Fibroblast of villous mesenchyme (primary cell): ENCODE results near the gene TRIM40. TPM values are rescaled to one million over a fixed set of nuclear protein-coding genes. Genes with fewer than 3 reads are reported as not detected.
A peak's percentile ranks its signal among the peaks of the same experiment; 100 is the strongest.
"Not testable (repeated sequence)": the region's sequence is repeated elsewhere in the genome, so short reads cannot be mapped to it uniquely, and the experiment has no call there.

Experiments
- DNase-seq: peaks from one replicate; pipeline ENCODE4 v3.0.0-alpha.2; 2010; ENCODE audit warnings: low read depth
- H3K4me3 ChIP-seq: 2 replicates; pipeline ENCODE4 v1.5.1; 2011; ENCODE audit warnings: low read depth, mild to moderate bottlenecking, low read length
- total RNA-seq: library from RNA; depleted of rRNA; stranded (reverse); fragments of >200 nt; gene quantifications from 2 replicates; pipeline ENCODE4 v1.2.3, GENCODE V29; 2012
- TF ChIP-seq, protein P1 (sequence below): IDR thresholded peaks from 2 replicates; pipeline ENCODE4 v1.5.1; 2012; ENCODE audit warnings: low read depth, mild to moderate bottlenecking, low read length; ENCODE audit not compliant: insufficient read depth

Gene TRIM40
- total RNA-seq, 1 donor: not detected

DNA sequence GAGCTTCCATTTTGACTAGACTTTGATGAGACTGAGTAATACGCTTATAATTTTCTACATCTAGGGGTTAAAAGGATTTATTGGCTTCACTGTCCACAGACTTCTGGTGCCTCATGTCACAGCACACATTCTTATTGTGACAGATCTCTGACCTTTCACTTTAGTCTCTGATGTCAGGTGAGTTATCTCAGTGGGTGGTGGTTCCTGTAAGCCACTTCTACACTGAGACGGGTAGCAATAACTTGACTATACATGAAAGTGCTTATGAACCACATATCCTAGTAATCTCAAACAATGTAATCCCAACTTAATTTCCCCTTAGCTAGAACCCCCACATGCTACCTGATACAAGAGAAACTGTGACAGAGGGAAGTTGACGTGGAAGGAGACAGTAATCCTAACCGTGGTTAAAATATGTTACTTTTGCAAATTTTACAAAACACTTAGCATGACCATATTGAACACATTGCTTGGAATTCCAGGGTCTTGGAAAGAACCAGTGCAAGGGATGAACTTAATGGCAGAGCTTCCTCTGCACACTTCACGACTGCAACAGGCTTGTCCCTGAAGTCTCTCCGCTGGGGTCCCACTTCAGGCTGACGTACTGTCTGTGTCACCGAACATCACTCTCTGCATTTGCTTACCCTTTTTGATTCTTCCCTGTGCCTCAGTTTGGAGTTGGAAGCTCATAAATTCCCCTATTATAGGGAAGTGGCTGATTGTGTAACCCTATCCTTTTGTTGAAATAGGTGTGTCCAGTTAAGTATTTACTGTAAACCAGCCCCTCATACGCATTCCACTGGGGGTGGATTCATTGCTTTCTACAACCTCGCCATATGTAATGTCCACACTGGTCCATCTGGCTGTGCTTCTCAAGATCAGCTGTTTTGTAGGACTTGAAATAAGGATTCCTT, 6.4 kb upstream of the TRIM40 start:
- H3K4me3 ChIP-seq: no peak overlapping the region
- DNase-seq: peak; percentile 18
- TF ChIP-seq, protein P1, sequence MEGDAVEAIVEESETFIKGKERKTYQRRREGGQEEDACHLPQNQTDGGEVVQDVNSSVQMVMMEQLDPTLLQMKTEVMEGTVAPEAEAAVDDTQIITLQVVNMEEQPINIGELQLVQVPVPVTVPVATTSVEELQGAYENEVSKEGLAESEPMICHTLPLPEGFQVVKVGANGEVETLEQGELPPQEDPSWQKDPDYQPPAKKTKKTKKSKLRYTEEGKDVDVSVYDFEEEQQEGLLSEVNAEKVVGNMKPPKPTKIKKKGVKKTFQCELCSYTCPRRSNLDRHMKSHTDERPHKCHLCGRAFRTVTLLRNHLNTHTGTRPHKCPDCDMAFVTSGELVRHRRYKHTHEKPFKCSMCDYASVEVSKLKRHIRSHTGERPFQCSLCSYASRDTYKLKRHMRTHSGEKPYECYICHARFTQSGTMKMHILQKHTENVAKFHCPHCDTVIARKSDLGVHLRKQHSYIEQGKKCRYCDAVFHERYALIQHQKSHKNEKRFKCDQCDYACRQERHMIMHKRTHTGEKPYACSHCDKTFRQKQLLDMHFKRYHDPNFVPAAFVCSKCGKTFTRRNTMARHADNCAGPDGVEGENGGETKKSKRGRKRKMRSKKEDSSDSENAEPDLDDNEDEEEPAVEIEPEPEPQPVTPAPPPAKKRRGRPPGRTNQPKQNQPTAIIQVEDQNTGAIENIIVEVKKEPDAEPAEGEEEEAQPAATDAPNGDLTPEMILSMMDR: no peak

DNA sequence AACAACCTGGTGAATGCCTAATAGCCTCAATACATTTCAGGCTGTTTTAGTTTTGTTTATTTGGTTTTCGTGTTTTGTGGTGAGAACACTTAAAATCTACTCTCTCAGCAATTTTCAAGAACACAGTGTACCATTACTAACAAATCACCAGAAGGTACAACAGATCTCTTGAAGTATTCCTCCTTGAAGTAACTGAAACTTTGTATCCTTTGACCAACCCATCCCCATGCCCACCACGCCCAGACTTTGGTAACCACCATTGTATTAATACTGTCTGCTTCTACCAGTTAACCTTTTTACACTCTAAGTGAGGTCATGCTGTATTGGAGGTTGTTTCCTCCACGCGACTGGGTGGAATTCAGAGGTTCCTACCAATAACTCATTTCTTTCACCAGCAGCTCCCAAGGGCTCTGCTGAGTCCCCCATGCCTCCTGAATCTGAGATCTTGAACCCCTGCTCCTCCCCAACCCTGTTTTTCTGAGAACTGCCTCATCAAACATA, 5.7 kb upstream of the TRIM40 start:
- TF ChIP-seq, protein P1: no peak
- H3K4me3 ChIP-seq: no peak overlapping the region
- DNase-seq: no peak

DNA sequence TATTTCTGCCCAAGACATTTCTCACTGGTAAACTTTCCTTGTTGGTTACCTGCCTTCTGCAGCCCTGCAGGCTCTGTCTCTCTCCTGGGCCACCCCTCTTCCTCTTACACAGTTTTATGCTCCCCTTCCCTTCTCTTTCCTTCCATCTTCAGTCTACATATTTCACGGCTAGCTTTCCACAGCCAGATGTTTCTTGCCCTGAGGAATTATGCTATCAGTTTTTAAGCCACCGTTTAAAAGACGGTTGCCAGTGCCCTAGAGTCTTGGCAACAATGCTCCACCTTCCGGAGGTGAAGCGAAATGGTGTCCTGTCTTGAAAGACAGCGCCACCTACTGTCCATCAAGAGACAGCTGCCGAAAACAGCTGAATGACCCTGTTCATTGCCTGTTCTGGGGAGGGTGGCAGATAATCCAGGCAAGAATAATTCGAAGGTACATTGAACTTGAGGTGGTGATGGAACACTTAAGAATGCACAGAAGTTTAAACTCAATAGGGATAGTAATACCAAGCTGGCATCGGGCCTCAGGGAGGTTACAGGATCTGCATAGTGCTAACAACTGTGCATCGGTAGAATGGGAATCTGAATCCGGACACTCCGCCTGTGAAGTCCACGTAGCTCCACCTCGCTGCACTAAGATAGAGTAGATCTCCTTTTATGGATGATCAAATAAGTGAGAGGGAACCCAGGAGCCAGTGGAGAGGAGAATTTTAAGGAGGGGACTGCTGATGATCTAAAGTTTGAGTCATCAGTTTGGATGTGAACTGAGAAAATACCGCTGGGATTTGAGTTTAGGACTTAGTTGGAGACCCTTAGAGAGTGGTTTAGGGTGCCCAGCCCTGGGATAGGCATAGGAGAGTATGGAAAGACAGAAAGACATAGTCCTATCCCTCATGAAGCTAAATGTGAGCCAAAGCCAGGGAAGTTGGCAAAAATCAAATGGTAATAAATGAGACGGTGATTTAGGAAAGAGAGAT, 4.8 kb upstream of the TRIM40 start:
- no peak overlapping the region for H3K4me3 ChIP-seq
- peak; percentile 92 for DNase-seq
- TF ChIP-seq, protein P1: peak; percentile 100

DNA sequence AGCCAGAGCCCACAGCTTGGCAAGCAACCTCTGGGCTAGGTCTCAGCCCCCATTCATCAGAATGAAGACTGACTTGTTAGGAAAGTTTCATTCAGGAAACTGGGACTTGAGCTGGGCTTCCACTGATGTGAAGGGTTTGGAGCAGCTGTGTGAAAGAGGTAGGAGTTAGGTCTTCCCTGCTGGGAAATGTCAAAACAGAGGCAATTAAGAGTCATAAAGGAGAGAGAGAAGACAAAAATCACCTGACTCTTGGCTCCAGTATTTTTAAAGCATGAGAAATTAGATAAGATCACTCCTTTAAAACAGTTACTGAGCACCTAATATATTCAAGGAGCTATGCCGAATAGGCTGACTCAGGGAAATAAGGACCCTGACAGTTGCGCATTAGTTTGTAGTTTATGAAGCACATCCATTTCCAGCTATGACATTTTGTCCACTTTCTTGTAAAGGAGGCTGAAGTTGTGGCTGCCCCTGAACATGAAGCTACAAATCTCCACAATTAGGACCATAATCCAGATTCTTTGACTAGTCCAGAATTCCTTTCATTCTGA, 3.9 kb upstream of the TRIM40 start:
- DNase-seq: no peak
- H3K4me3 ChIP-seq: no peak overlapping the region
- TF ChIP-seq, protein P1: no peak

DNA sequence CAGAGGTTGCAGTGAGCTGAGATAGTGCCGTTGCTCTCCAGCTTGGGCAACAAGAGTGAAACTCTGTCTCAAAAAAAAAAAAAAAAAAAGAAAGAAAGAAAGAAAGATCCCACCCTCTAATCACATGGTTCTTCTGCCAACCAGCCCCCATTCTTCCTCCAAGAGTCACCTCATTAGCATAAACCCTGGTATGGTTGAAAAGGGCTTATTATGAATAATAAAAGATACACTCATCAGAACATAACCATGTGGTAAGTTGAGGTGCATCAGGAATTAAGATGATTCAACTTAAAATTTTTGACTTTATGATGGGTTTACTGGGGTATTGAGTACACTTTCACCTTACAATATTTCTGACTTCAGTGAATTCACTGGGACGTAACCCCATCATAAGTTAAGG, 793 bp upstream of the TRIM40 start:
- H3K4me3 ChIP-seq: no peak overlapping the region
- no peak for DNase-seq
- TF ChIP-seq, protein P1: no peak

DNA sequence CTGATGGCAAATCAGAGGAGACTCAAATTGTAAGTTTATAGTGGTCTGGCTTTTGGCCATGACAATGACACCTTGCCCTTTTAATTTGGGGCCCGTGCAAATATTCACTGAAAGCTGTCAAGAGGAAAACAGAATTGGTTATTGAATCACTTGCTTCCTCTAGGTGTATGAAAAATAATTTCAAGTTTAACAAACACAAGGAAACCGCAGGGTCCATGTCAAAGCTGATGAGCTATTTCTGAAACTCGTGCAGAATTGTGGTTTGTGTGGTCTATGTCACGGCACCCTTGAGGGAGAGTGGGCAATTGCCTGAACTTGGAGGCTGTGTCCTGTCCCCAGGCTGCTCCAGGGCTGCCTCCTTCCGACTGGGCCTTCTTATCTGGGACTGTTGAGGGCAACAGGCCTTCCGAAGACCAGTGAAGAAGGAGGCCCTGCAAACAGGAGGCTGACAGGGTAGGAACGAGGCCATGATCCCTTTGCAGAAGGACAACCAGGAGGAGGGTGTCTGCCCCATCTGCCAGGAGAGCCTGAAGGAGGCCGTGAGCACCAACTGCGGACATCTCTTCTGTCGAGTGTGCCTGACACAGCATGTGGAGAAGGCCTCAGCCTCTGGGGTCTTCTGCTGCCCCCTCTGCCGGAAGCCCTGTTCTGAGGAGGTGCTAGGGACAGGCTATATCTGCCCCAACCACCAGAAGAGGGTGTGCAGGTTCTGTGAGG, 788 bp downstream of the TRIM40 start:
- TF ChIP-seq, protein P1: no peak
- no peak overlapping the region for H3K4me3 ChIP-seq
- DNase-seq: no peak

DNA sequence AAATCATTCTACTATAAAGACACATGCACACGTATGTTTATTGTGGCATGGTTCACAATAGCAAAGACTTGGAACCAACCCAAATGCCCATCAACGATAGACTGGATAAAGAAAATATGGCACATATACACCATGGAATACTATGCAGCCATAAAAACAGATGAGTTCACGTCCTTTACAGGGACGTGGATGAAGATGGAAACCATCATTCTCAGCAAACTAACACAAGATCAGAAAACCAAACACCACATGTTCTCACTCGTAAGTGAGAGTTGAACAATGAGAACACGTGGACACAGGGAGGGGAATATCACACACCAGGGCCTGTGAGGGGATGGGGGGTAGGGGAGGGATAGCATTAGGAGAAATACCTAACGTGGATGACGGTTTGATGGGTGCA, 4.3 kb downstream of the TRIM40 start:
- DNase-seq: not testable (repeated sequence)

More for the DNA sequence above, 4.3 kb downstream of the TRIM40 start:
- H3K4me3 ChIP-seq: not testable (repeated sequence)
